ENCODE results near the gene LRP1B. TPM values are rescaled to one million over a fixed set of nuclear protein-coding genes. Genes with fewer than 3 reads are reported as not detected.

The LRP1B gene
- total and polyA plus RNA-seq, 2 of the 8 experiments (the other 6 are each of a cell fraction or from before 2014, with no cell fraction given) = 0.03 TPM; not detected in 1

DNA sequence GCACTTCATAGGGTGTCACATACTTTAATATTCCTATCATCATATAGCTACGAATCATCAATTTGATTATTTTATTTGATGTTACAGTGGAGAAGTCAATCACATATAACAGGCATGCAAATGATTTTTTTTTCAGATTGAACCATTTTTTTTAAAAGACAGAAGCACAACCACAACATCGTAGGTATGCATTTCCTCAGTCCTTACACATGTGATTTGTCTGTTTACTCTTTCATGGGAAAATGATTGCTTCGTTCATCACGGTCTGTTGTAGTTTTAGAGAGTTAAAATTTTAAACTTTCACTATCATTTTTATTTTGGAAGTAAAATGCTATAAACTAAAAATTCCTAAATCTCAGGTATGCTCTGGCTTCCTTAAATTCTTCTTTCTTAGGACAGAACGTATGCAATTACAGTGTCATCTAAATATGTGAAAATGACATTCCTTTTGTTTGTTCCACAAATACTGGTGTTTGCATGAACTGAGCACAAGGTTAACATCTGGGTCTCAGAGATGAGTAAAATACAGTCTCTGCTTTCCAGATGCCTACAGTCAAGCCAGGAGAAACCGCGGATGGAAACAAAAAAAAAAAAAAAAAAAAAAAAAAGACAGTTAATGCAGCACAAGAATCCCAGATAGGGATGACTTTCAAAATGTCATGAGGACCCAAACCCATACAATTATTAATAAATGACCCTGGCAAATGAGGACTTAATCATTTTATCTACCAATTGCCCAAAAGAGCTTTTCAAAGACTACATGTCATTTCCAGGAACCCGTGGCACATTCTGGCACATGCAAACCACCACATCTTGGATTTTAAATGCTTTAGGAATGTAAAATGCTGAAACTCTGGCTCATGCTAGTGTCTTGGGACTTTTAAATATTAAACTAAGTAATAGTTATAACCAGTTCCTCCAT, 201.2 kb downstream of the LRP1B start (continued):
- TF ChIP-seq, protein P1, sequence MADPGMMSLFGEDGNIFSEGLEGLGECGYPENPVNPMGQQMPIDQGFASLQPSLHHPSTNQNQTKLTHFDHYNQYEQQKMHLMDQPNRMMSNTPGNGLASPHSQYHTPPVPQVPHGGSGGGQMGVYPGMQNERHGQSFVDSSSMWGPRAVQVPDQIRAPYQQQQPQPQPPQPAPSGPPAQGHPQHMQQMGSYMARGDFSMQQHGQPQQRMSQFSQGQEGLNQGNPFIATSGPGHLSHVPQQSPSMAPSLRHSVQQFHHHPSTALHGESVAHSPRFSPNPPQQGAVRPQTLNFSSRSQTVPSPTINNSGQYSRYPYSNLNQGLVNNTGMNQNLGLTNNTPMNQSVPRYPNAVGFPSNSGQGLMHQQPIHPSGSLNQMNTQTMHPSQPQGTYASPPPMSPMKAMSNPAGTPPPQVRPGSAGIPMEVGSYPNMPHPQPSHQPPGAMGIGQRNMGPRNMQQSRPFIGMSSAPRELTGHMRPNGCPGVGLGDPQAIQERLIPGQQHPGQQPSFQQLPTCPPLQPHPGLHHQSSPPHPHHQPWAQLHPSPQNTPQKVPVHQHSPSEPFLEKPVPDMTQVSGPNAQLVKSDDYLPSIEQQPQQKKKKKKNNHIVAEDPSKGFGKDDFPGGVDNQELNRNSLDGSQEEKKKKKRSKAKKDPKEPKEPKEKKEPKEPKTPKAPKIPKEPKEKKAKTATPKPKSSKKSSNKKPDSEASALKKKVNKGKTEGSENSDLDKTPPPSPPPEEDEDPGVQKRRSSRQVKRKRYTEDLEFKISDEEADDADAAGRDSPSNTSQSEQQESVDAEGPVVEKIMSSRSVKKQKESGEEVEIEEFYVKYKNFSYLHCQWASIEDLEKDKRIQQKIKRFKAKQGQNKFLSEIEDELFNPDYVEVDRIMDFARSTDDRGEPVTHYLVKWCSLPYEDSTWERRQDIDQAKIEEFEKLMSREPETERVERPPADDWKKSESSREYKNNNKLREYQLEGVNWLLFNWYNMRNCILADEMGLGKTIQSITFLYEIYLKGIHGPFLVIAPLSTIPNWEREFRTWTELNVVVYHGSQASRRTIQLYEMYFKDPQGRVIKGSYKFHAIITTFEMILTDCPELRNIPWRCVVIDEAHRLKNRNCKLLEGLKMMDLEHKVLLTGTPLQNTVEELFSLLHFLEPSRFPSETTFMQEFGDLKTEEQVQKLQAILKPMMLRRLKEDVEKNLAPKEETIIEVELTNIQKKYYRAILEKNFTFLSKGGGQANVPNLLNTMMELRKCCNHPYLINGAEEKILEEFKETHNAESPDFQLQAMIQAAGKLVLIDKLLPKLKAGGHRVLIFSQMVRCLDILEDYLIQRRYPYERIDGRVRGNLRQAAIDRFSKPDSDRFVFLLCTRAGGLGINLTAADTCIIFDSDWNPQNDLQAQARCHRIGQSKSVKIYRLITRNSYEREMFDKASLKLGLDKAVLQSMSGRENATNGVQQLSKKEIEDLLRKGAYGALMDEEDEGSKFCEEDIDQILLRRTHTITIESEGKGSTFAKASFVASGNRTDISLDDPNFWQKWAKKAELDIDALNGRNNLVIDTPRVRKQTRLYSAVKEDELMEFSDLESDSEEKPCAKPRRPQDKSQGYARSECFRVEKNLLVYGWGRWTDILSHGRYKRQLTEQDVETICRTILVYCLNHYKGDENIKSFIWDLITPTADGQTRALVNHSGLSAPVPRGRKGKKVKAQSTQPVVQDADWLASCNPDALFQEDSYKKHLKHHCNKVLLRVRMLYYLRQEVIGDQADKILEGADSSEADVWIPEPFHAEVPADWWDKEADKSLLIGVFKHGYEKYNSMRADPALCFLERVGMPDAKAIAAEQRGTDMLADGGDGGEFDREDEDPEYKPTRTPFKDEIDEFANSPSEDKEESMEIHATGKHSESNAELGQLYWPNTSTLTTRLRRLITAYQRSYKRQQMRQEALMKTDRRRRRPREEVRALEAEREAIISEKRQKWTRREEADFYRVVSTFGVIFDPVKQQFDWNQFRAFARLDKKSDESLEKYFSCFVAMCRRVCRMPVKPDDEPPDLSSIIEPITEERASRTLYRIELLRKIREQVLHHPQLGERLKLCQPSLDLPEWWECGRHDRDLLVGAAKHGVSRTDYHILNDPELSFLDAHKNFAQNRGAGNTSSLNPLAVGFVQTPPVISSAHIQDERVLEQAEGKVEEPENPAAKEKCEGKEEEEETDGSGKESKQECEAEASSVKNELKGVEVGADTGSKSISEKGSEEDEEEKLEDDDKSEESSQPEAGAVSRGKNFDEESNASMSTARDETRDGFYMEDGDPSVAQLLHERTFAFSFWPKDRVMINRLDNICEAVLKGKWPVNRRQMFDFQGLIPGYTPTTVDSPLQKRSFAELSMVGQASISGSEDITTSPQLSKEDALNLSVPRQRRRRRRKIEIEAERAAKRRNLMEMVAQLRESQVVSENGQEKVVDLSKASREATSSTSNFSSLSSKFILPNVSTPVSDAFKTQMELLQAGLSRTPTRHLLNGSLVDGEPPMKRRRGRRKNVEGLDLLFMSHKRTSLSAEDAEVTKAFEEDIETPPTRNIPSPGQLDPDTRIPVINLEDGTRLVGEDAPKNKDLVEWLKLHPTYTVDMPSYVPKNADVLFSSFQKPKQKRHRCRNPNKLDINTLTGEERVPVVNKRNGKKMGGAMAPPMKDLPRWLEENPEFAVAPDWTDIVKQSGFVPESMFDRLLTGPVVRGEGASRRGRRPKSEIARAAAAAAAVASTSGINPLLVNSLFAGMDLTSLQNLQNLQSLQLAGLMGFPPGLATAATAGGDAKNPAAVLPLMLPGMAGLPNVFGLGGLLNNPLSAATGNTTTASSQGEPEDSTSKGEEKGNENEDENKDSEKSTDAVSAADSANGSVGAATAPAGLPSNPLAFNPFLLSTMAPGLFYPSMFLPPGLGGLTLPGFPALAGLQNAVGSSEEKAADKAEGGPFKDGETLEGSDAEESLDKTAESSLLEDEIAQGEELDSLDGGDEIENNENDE (IDR thresholded peaks at IDR 0.05; ENCODE audit: insufficient replicate concordance, low read length) = no peak
- TF ChIP-seq CBX8 (IDR thresholded peaks at IDR 0.05; ENCODE audit: borderline replicate concordance, low read depth, low read length) = no peak
- no peak for TF ChIP-seq CREB1 (IDR thresholded peaks at IDR 0.05)

All from H1 (cell line).